Erythroblast (primary cell): ENCODE measurements around the gene LRRC49.

ENCODE experiments used
- GATA1 ChIP-seq: IDR thresholded peaks from 2 replicates; pipeline ENCODE4 v1.6.1; 2011; ENCODE audit warnings: low read depth, mild to moderate bottlenecking, control low read depth, low read length, moderate library complexity
- POLR2A ChIP-seq: IDR thresholded peaks from 2 replicates; pipeline ENCODE4 v1.6.1; 2011; ENCODE audit warnings: mild to moderate bottlenecking, low read length

GRCh38 chr15:71011503-71012155, 119.0 kb downstream of the LRRC49 start:
- TF ChIP-seq POLR2A = no peak
- TF ChIP-seq GATA1 = no peak
